ENCODE measurements around the gene MARCKSL1. TPM values are rescaled to one million over a fixed set of nuclear protein-coding genes. Genes with fewer than 3 reads are reported as not detected.

The MARCKSL1 gene
- total and polyA plus RNA-seq, 2 experiments from 2014 or later = 263 to 587 TPM

GRCh38 chr1:32334274-32334861, 1.7 kb downstream of the MARCKSL1 start:
- DNase-seq (ENCODE audit: low read depth in 1 of 2, low spot score in 1 of 2) = peak in 1 of 2 donors; percentile 18
- Histone ChIP-seq H3K9me3 (ENCODE audit: low read depth) (no peaks in the 10 kb centered on the region), H3K36me3 (peaks cover 23% of the 10 kb centered on the region), H3K4me3 (peak overlapping the region; percentile 100), H3K27ac (no peak overlapping the region), H3K27me3 (no peaks in the 10 kb centered on the region), H3K4me1 (ENCODE audit: low read depth) (peaks cover 7% of the 10 kb centered on the region)
- TF ChIP-seq CTCF (IDR thresholded peaks at IDR 0.05; ENCODE audit: low read depth, low read length) = no peak

- peaks cover 7% of the 10 kb centered on the region for H3K4me1 ChIP-seq (ENCODE audit: low read depth)
- H3K9me3 ChIP-seq (ENCODE audit: low read depth) = no peaks in the 10 kb centered on the region
- peaks cover 30% of the 10 kb centered on the region for H3K36me3 ChIP-seq
- H3K27ac ChIP-seq = peak overlapping the region; percentile 18
- no peak for TF ChIP-seq CTCF (IDR thresholded peaks at IDR 0.05; ENCODE audit: low read depth, low read length)
- H3K4me3 ChIP-seq = no peak overlapping the region
- no peaks in the 10 kb centered on the region for H3K27me3 ChIP-seq
- DNase-seq (ENCODE audit: low read depth in 1 of 2, low spot score in 1 of 2) = no peak
Observed at GRCh38 chr1:32333251-32333963, 2.6 kb downstream of the MARCKSL1 start.

- Histone ChIP-seq H3K27me3 (no peaks in the 10 kb centered on the region), H3K27ac (peak overlapping the region; percentile 18), H3K4me1 (ENCODE audit: low read depth) (peaks cover 7% of the 10 kb centered on the region), H3K36me3 (peaks cover 34% of the 10 kb centered on the region), H3K9me3 (ENCODE audit: low read depth) (no peaks in the 10 kb centered on the region), H3K4me3 (no peak overlapping the region)
- DNase-seq (ENCODE audit: low read depth in 1 of 2, low spot score in 1 of 2) = peak in 1 of 2 donors; percentile 13
- no peak for TF ChIP-seq CTCF (IDR thresholded peaks at IDR 0.05; ENCODE audit: low read depth, low read length)
Observed at GRCh38 chr1:32332290-32333079, 3.5 kb downstream of the MARCKSL1 start.

- Histone ChIP-seq H3K27me3 (no peaks in the 10 kb centered on the region), H3K27ac (no peak overlapping the region), H3K4me3 (no peak overlapping the region), H3K4me1 (ENCODE audit: low read depth) (peaks cover 7% of the 10 kb centered on the region), H3K9me3 (ENCODE audit: low read depth) (no peaks in the 10 kb centered on the region), H3K36me3 (peaks cover 43% of the 10 kb centered on the region)
- no peak for DNase-seq (ENCODE audit: low read depth in 1 of 2, low spot score in 1 of 2)
- no peak for TF ChIP-seq CTCF (IDR thresholded peaks at IDR 0.05; ENCODE audit: low read depth, low read length)
Observed at GRCh38 chr1:32331549-32331948, 4.5 kb downstream of the MARCKSL1 start.

GRCh38 chr1:32330558-32331151, 5.4 kb downstream of the MARCKSL1 start:
- no peak for TF ChIP-seq CTCF (IDR thresholded peaks at IDR 0.05; ENCODE audit: low read depth, low read length)
- H3K36me3 ChIP-seq = peaks cover 43% of the 10 kb centered on the region
- H3K4me1 ChIP-seq (ENCODE audit: low read depth) = peaks cover 7% of the 10 kb centered on the region
- H3K4me3 ChIP-seq = no peak overlapping the region
- DNase-seq (ENCODE audit: low read depth in 1 of 2, low spot score in 1 of 2) = no peak
- H3K9me3 ChIP-seq (ENCODE audit: low read depth) = no peaks in the 10 kb centered on the region
- no peak overlapping the region for H3K27ac ChIP-seq
- no peaks in the 10 kb centered on the region for H3K27me3 ChIP-seq
